A204.1 (cell line): ENCODE results near the gene LRRC28.

ENCODE experiments used
- FAIRE-seq: peaks from 2 replicates; lab custom pipeline; 2012; peaks lifted over from hg19 to GRCh38; lab: Jason Lieb, UNC

Gene LRRC28

DNA sequence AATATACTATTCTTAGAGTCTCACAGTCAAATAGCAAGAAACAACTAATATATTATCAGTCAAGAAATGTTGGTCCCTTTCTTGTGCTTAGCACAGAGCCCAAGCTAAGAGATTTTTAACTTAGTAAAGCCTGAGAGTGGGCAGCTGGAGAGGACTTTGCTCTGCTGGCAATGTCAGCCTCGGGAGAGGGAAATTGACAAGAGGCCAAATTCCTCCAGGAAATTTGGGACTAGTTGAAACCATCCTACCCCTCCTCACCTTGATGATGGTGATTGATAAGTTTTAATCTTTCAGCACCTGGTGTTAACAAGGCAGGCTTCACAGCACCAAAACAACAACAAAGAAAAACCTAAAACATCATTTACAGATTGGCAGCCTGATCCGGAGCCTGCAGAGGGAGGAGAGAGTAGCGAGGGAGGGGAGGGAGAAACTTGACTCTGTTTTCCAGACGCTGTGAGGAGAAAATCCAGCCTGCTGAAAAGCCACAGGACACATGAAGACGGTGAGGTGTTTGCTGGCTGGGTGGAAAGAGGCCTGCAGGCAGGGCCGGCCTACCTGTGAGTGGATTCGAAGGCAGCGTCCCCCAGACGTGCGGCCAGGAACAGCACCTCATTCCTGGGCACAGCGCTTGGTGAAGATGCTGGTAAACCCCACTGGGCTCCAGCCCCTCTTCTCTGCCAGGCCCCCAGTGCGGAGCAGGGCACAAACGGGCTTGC is 150.9 kb downstream of the LRRC28 start:
- FAIRE-seq: no peak

DNA sequence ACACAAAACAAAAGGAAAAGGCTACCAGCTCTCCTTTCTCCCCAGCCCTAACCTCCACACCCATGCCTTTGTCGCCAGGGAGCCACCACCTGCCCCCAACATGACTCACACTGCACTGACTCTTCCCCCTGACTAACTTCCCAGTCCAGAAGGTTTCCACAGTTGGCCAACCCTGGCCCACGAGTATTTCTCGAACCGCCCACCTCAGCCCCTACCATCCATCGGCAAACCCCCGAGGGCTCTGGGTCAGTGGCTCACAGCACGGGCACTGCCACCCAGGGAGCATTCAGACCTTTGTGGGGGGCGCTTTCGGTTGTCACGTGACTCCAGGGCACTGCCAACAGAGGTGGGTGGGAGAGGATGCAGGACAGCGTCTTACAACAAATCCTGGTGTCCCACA is 152.3 kb downstream of the LRRC28 start:
- FAIRE-seq: no peak

DNA sequence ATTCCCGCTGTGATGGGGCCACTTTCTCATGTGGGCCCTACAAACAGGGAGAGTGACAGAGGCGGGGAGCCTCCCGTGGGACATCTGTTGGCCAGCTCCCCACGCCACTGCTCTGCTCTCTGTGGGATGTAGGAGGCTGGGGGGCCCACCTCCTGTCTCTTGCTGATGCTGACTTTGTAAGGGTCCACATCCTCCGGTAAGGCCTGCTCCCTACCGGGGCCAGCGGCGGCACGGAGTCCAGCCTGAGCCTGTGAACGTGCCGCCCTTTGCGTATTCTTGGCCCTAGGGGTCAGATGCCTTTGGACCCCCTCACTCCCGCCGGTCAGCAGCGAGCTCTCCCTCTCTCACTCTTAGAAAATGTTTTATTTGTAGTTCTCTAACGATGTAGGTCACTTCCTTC is 153.2 kb downstream of the LRRC28 start:
- no peak for FAIRE-seq

DNA sequence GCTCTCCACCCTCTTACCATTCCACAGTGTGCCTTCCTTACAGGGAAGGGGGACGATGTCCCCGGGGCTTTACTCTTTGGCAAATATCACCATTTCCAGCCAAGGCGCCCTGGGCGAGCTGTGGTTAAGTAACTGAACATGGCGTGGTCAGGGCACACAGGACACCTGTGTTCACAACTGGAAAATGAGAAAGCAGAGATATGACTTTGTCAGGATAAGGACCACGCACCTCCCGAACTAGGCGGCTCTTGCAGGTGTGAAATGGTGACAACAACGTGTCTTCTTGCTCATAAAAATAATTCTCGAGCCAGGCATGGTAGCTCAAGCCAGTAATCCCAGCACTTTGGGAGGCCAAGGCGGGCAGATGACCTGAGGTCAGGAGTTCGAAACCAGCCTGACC is 154.8 kb downstream of the LRRC28 start:
- FAIRE-seq: no peak

DNA sequence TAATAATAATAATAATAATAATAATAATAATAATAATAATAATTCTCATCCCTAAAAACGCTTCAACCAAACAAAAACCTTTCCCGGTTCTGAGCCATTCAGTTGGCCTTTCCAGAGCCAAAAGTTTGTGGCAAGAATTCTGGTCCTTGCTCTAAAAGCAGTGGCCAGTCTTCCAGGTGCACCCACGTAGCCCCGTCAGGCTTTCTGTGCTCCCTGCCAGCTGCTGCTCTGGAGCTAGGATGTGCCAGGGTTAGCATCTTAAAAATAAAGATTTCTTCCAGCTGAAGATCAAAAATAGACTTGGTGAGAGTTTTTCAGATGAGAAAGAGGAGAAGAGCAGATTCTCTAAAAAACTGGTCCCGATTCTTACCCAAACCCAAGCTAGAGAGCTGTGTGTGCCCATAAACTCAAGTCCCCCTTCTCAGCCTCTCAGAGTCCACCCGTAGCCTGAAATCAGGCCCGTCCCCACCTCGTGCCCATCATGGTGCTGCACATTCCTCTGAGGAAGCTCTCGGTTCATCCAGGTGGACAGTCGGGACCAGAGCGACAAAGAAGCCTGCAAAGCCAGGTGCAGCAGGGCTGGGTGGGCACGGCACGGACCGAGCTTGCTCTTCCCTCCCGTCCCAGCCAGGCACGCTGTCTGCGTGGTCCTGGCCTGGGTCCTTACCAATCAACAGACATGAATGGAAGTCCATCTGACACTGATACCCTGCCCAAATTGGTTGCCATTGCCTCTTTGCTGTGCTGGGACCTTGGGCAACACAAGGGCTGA is 155.6 kb downstream of the LRRC28 start:
- no peak for FAIRE-seq

DNA sequence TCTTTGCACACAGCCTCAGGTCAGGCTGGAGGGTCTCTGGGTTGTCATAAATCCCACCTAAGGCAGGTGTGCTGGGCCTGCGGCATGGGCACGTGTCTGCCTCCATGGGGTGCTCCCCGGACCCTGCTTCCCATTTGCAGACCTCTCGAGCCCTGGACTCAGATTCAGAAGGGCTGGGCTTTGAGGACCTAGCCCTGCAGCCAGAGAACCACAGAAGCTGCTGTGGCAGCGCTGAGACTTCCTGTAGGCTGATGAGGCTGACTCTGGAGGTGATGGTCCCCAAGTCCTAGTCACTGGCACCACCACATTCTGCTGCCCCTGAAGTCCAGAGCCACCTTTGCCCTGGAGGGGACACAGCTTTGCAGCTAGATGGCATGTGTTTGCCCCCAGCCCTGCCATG is 156.4 kb downstream of the LRRC28 start:
- no peak for FAIRE-seq

DNA sequence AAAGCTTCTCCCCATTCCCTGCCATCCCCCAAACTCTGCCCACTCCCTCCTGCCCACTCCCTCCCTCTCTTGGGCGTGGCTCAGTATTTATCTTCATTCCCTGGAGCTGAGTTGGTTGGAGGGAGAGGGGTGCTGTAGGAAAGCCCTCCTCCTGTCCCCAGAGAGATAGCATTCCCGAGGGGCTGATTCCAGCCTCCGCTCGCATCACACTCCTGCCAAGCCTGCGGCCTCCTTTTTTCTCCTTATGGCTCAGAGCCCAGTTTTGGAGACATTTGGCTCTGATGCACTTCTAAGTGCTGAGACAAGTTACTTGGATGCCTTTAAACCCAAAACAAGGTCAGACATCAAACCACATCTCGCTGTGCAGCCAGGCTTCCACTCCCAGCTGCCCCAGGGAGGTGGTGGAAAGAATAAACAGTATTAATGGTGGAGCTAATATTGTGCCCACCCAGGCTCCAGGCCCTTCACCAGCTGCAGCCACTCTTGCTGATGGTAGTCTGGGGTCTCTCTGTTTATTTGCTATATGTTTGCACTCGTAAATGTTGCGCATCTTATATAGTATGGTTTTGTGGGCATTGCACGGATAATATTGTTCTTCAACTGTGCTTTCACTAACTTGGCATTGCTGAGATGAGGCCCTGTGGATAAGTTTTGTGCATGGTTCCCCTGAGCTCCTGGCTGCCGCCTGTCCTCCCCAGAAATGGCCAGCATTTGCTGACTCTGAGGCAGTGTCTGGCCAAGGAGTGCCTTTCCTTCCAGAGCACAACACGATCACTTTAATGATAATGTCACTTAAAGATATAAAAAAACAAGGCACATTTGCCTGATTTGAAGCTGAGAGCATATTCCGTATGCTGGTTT is 157.2 kb downstream of the LRRC28 start:
- FAIRE-seq: no peak

DNA sequence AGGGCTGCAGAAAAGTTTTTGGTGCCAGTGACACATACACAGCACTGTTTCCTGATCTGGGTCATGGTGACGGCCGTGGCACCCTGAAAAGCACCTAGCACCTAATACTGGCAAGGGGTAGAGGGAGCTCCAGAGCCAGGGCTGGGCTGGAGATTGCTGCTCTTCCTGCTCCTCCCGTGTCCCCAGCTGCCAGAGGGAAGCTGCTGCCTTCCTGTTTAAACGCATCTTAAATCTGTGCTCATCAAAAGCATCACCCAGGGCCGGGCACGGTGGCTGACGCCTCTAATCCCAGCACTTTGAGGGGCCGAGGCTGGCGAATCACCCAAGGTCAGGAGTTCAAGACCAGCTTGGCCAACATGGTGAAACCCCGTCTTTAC is 157.8 kb downstream of the LRRC28 start:
- no peak for FAIRE-seq

DNA sequence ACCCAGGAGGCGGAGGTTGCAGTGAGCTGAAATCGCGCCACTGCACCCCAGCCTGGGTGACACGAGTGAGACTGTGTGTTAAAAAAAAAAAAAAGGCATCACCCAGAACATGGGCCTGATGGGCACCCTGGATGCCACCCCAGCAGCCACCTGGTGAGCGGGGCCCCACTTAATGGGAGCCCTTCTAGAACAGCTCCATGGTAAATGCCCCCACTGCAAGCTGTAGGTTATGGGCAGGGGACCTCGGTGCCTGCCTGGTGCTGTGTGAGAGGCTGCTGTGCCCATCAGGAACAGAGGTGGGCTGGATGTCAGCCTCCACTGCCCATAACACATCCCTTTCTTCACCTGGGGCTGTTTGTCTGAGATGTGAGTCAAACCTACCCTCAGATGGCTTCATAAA is 158.3 kb downstream of the LRRC28 start:
- FAIRE-seq: no peak

DNA sequence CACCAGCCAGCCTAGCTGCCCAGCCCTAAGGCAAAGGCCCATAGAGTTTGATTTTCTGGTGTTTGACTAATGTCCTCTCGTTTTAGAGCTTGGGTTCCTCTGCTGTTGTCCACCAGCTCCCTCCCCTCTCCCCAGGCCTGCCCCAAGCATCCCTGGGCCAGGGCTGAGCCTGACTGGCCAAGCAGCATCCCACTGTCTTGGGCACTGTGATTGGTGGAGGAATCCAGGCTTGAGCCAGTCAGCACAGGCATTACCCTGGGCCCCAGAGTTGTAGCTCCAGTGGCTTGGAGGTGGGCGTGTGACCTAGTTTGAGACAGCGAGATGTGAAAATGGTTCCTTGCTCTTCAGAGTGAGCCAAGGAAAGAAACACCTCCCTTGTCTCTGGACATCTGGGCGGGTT is 159.2 kb downstream of the LRRC28 start:
- FAIRE-seq: no peak

DNA sequence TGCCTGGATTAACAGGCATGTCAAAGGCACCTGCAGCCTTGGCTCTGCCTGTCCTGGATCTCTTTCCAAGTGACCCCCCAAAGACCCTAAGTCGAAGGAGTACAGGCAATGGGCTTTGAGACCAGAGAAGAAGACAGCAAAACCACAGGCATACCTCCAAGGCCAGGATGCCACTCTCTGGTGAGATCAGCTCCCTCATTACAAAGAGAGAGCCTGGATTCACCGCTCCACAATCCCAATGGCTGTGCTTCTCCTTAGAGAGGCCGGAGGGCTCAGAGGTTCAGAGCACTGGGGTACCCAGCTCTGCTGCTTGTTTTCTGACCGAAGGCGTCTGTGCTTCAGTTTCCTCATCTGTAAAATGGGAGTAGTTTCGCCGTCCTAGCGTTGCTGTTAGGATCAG is 160.0 kb downstream of the LRRC28 start:
- no peak for FAIRE-seq

DNA sequence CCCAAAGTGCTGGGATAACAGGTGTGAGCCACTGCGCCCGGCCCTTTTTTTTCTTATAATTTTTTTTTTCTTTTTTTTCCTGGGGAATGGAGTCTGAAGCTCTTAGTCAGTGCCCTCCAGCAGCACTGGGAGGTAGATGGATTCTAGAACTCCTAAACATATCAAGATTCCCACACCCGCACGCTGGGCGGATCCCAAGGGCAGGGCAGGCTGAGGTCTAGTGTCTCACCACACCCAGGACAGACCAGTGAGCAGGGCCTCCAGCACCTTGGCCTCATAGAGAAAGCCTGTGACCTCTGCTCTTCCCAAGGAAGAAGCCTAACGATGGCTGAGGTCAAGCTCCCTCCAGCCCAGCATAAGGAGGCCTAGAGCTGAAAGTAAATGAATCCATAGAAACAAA is 160.8 kb downstream of the LRRC28 start:
- FAIRE-seq: no peak

DNA sequence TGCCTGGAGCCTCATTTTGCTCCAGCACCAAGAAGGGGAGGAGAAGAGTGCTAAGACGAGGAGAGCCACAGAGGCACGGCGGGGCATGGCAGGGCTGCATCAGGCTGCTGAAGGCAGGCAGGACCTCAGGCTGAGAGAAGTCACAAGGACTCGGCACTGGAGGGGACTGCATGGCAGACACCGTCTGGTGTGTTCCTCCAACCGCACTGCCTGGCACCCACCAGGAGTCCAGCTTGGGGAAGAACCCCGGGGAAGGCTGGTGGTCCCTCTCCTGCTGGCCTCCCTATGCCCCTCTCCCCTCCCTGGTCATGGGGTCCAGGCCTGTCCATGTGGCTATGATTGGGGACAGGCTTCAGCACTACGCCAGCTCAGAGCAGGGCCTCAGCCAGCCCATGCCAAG is 161.3 kb downstream of the LRRC28 start:
- no peak for FAIRE-seq

DNA sequence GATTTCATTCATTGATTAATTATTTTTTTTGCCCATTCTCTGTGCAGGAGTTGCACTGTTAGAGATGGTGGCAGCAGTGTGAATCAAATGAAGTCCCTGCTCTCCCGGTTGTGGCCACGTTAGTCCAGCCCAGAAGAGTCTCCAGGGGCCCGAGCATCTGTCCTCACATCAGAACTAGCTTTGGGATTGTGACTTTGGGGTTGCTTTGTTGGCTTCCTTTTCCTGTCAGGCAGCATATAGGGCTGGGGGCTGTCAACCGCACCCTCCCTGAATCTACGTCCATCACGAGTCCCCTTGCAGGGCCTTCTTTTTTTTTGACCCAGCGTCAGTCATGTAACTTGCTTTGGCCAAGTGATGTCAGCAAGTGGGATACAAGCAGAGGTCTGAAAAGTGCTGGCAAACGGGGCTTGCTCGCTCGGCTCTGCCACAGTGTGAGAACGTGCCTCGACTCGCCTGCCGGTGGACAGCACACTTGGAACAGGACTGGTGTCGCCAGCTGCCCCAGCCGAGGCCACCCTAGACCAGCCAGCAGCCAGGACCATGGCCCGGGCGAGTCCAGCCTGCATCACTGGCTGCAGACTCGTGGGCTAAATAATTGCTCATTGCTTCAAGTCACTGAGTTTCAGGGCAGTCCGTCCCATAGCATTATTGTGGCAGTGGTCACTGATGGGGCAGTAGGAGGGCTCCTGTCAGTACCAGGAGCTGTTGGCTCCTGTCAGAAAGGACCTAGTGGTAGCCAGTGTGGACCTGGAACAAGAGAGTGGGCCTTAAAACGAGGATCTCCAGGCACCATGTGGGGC is 162.9 kb downstream of the LRRC28 start:
- FAIRE-seq: no peak

DNA sequence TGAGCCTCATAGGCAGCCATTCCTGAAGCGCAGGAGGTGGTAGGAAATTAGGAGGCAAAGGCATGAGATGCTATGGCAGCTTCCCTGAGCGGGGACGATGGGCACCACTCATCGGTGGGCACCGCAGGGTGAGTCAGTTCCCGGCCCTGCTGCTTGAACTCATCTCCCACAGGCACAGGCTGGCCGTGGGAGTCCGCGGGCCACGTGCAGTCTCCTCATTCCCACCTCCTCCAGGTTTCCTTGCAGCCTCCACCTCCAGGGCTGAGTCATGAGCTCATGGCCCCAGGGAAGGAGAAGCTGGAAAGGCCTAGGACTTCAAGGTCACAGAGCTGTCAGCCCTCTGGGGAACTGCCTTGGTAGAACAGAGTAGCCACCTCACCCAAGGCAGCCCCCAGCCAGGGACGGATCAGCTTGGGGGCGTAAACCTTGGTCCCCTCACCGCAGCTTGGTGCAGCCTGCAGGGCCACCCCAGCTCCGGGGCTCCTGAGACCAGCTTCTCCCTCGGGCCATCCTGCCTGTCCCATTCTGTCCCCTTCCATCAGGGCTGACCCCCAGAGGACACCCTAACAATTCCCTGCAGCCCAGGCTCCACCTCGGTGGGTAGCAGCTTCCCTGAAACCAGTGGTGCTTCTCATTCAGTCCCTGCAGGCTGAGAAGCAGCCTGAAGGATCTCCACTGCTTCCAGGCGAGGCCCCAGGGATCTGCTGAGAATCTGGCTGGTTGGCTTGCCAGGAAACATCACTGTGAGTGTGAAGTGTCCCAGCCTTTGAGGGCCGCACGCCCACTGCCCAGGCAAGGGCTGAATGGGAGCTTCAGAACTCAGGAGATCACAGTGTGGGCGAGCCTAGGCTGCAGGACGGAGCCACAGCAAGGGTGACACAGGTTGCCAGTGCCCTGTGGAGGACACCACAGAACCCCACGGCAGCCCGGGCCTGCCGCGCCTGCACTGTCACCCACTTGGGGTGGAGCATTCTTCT is 163.8 kb downstream of the LRRC28 start:
- FAIRE-seq: no peak

DNA sequence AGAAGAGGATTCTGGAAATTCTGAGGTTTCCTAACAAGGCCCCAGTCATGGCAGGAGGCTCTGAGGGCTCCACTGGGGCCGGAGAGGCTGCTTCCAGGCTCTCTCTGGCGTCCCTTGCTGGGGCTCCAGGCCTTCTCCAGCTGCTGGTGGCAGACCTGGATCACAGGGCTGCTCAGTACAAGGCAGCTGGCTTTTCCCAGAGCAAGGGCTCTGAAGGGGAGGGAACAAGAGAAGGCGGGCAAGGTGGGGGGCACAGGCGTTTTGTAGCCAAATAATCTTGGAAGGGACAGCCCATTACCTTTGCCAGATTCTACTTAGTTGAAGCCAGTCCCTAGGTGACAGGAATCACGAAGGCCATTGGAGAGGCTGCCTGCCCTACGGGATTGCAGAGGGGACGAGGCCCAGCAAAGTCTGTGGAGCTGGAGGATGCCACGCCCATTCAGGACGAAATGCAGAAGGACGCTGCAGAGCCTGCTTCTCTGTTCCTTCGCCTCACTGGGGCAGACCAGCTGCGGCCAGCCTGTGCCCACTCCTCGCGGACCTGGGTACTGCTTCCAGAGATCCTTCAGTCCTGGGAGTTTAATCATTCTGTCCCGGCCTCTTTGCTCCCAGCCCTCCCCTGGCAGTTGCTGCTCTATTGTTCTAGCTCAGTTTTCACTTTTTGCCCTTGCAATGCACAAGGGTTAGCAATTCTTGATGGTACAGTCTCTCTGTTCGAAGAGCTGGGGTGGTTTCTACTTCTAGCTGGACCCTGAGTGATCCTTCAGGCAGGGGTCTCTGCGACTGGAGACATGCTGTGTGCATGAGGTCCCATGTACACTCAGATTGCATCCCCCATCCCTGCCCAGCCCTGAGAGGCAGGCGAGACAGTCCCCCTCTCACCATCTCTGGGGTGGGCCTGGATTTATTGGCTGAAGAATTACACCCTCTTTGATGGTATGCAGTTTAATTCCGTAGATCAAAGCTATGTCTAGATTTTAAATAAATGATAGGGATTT is 165.2 kb downstream of the LRRC28 start:
- no peak for FAIRE-seq

DNA sequence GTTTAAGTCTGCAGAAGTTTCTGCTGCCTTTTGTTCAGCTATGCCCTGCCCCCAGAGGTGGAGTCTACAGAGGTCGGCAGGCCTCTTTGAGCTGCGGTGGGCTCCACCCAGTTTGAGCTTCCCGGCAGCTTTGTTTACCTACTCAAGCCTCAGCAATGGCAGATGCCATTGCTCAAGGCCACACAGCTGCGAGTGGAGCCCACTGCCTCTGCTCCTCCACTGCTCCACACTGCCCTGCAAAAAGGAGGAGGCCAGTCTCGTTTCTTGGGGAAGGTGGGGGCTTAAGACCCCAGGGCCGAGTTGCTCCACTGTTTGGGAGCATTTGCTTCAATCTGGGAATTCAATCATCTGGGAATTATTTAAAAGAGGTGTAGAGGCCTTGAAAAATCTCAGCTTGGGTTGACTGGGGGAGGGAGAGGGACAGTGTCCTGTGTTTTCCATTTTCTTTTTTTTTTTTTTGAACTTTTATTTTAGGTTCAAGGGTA is 169.9 kb downstream of the LRRC28 start:
- FAIRE-seq: no peak

DNA sequence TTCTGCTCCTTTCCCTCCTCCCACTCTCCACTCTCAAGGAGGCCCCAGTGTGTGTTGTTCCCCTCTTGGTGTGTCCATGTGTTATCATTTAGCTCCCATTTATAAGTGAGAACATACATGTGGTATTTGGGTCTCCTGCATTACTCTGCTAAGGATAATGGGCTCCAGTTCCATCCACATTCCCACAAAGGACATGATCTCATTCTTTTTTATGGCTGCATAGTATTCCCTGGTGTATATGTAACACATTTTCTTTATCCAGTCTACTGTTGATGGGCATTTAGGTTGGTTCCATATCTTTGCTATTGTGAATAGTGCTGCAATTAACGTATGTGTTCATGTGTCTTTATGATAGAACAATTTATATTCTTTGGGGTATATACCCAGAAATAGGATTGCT is 170.5 kb downstream of the LRRC28 start:
- no peak for FAIRE-seq
